ENCODE data around the gene SLC35F3.

Gene SLC35F3

GRCh38 chr1:234222561-234223280, 318.2 kb downstream of the SLC35F3 start:
- Histone ChIP-seq H3K27me3 (ENCODE audit: control insufficient read depth, low read length) (no peaks in the 10 kb centered on the region), H3K4me1 (ENCODE audit: control insufficient read depth, low read length) (no peaks in the 10 kb centered on the region), H3K4me3 (ENCODE audit: low read length) (no peak overlapping the region), H3K27ac (ENCODE audit: low read depth, low read length) (no peak overlapping the region), H3K36me3 (ENCODE audit: control insufficient read depth, low read length) (no peaks in the 10 kb centered on the region), H3K9me3 (ENCODE audit: control insufficient read depth, insufficient read depth, low read length) (no peaks in the 10 kb centered on the region), H3F3A (ENCODE audit: control insufficient read depth, insufficient read depth) (no peaks in the 10 kb centered on the region), H4K20me1 (ENCODE audit: control insufficient read depth, insufficient read depth, low read depth, low read length) (no peaks in the 10 kb centered on the region), H3K9me2 (replicated peaks; ENCODE audit: control insufficient read depth, low read length) (no peaks in the 10 kb centered on the region), H3K4me2 (ENCODE audit: low read length) (no peak overlapping the region), H3K79me2 (ENCODE audit: control insufficient read depth, low read length) (no peaks in the 10 kb centered on the region)
- TF ChIP-seq CTCF (IDR thresholded peaks at IDR 0.05; ENCODE audit: low read depth, low read length, poor library complexity, severe bottlenecking) (no peak), EZH2phosphoT487 (IDR thresholded peaks at IDR 0.05; ENCODE audit: borderline replicate concordance, low read length) (no peak)

GRCh38 chr1:234226113-234226818, 321.8 kb downstream of the SLC35F3 start:
- no peaks in the 10 kb centered on the region for H3K79me2 ChIP-seq (ENCODE audit: control insufficient read depth, low read length)
- no peaks in the 10 kb centered on the region for H3K4me1 ChIP-seq (ENCODE audit: control insufficient read depth, low read length)
- TF ChIP-seq EZH2phosphoT487 (IDR thresholded peaks at IDR 0.05; ENCODE audit: borderline replicate concordance, low read length) (no peak), CTCF (IDR thresholded peaks at IDR 0.05; ENCODE audit: low read depth, low read length, poor library complexity, severe bottlenecking) (no peak)
- H3K27ac ChIP-seq (ENCODE audit: low read depth, low read length) = no peak overlapping the region
- no peaks in the 10 kb centered on the region for H3K9me2 ChIP-seq (replicated peaks; ENCODE audit: control insufficient read depth, low read length)
- peaks cover 4% of the 10 kb centered on the region; the same call in 1 of the 2 replicates for H3K27me3 ChIP-seq (ENCODE audit: control insufficient read depth, low read length)
- no peaks in the 10 kb centered on the region for H3K9me3 ChIP-seq (ENCODE audit: control insufficient read depth, insufficient read depth, low read length)
- no peaks in the 10 kb centered on the region for H4K20me1 ChIP-seq (ENCODE audit: control insufficient read depth, insufficient read depth, low read depth, low read length)
- H3F3A ChIP-seq (ENCODE audit: control insufficient read depth, insufficient read depth) = no peaks in the 10 kb centered on the region
- no peak overlapping the region for H3K4me3 ChIP-seq (ENCODE audit: low read length)
- H3K4me2 ChIP-seq (ENCODE audit: low read length) = no peak overlapping the region
- no peaks in the 10 kb centered on the region for H3K36me3 ChIP-seq (ENCODE audit: control insufficient read depth, low read length)

GRCh38 chr1:234226819-234227165, 322.3 kb downstream of the SLC35F3 start:
- Histone ChIP-seq H3K4me3 (ENCODE audit: low read length) (no peak overlapping the region), H3K9me3 (ENCODE audit: control insufficient read depth, insufficient read depth, low read length) (no peaks in the 10 kb centered on the region), H3F3A (ENCODE audit: control insufficient read depth, insufficient read depth) (no peaks in the 10 kb centered on the region), H3K79me2 (ENCODE audit: control insufficient read depth, low read length) (no peaks in the 10 kb centered on the region), H4K20me1 (ENCODE audit: control insufficient read depth, insufficient read depth, low read depth, low read length) (no peaks in the 10 kb centered on the region), H3K4me1 (ENCODE audit: control insufficient read depth, low read length) (no peaks in the 10 kb centered on the region), H3K4me2 (ENCODE audit: low read length) (no peak overlapping the region), H3K9me2 (replicated peaks; ENCODE audit: control insufficient read depth, low read length) (no peaks in the 10 kb centered on the region), H3K27ac (ENCODE audit: low read depth, low read length) (no peak overlapping the region), H3K27me3 (ENCODE audit: control insufficient read depth, low read length) (peaks cover 4% of the 10 kb centered on the region; the same call in 1 of the 2 replicates), H3K36me3 (ENCODE audit: control insufficient read depth, low read length) (no peaks in the 10 kb centered on the region)
- TF ChIP-seq EZH2phosphoT487 (IDR thresholded peaks at IDR 0.05; ENCODE audit: borderline replicate concordance, low read length) = no peak
- no peak for TF ChIP-seq CTCF (IDR thresholded peaks at IDR 0.05; ENCODE audit: low read depth, low read length, poor library complexity, severe bottlenecking)
